Measurements from ENCODE around the gene TNFSF13. TPM values are rescaled to one million over a fixed set of nuclear protein-coding genes. Genes with fewer than 3 reads are reported as not detected.

The TNFSF13 gene
- total RNA-seq, 4 donors from 2014 or later, result 6.8 to 56.9 (median 25.8) TPM

GRCh38 chr17:7530023-7530900 lies 28.3 kb upstream of the TNFSF13 start:
- Histone ChIP-seq H3K27ac (no peak overlapping the region), H3K4me1 (no peaks in the 10 kb centered on the region), H3K4me3 (no peak overlapping the region), H3K27me3 (no peaks in the 10 kb centered on the region), H3K9me3 (peaks cover 0 to 5% of the 10 kb centered on the region in 2 donors), H3K36me3 (no peaks in the 10 kb centered on the region)
- intact Hi-C loops (cut with DNase I; ENCODE audit: low total_unique reads), result no loop called here
- no peak for TF ChIP-seq POLR2A (IDR thresholded peaks at IDR 0.05)
- TF ChIP-seq CTCF (IDR thresholded peaks at IDR 0.05), result no peak
- DNase-seq, result no peak

- Histone ChIP-seq H3K27ac (no peak overlapping the region), H3K4me3 (no peak overlapping the region), H3K27me3 (no peaks in the 10 kb centered on the region), H3K9me3 (no peaks in the 10 kb centered on the region), H3K36me3 (no peaks in the 10 kb centered on the region), H3K4me1 (no peaks in the 10 kb centered on the region)
- intact Hi-C loops (cut with DNase I; ENCODE audit: low total_unique reads), result no loop called here
- DNase-seq, result no peak
- TF ChIP-seq POLR2A (IDR thresholded peaks at IDR 0.05) (no peak), CTCF (IDR thresholded peaks at IDR 0.05) (no peak)
These were observed 20.5 kb upstream of the TNFSF13 start for GRCh38 chr17:7538050-7538449.

- Histone ChIP-seq H3K4me1 (no peaks in the 10 kb centered on the region), H3K27me3 (no peaks in the 10 kb centered on the region), H3K9me3 (no peaks in the 10 kb centered on the region), H3K27ac (no peak overlapping the region), H3K36me3 (no peaks in the 10 kb centered on the region), H3K4me3 (no peak overlapping the region)
- intact Hi-C loops (cut with DNase I; ENCODE audit: low total_unique reads), result no loop called here
- TF ChIP-seq POLR2A (IDR thresholded peaks at IDR 0.05), result no peak
- no peak for TF ChIP-seq CTCF (IDR thresholded peaks at IDR 0.05)
- no peak for DNase-seq
These were observed 19.5 kb upstream of the TNFSF13 start for GRCh38 chr17:7538891-7539545.

- Histone ChIP-seq H3K9me3 (no peaks in the 10 kb centered on the region), H3K27ac (no peak overlapping the region), H3K4me3 (no peak overlapping the region), H3K27me3 (no peaks in the 10 kb centered on the region), H3K4me1 (no peaks in the 10 kb centered on the region), H3K36me3 (no peaks in the 10 kb centered on the region)
- DNase-seq, result no peak
- TF ChIP-seq POLR2A (IDR thresholded peaks at IDR 0.05) (no peak), CTCF (IDR thresholded peaks at IDR 0.05) (no peak)
- intact Hi-C loops (cut with DNase I; ENCODE audit: low total_unique reads), result no loop called here
These were observed 17.4 kb upstream of the TNFSF13 start for GRCh38 chr17:7541074-7541621.

- H3K27me3 ChIP-seq, result no peaks in the 10 kb centered on the region
- DNase-seq, result no peak
- intact Hi-C loops (cut with DNase I; ENCODE audit: low total_unique reads), result no loop called here
- H3K36me3 ChIP-seq, result no peaks in the 10 kb centered on the region
- H3K27ac ChIP-seq, result no peak overlapping the region
- H3K4me3 ChIP-seq, result no peak overlapping the region
- no peaks in the 10 kb centered on the region for H3K9me3 ChIP-seq
- peaks cover 0 to 5% of the 10 kb centered on the region in 2 donors for H3K4me1 ChIP-seq
- no peak for TF ChIP-seq CTCF (IDR thresholded peaks at IDR 0.05)
- TF ChIP-seq POLR2A (IDR thresholded peaks at IDR 0.05), result no peak
These were observed 13.6 kb upstream of the TNFSF13 start for GRCh38 chr17:7544911-7545310.

All from uterus (tissue), 4 donors.